ENCODE results near the gene ANXA4.
"Not testable (repeated sequence)": the region's sequence is repeated elsewhere in the genome, so short reads cannot be mapped to it uniquely, and the experiment has no call there.

ANXA4 gene

DNA sequence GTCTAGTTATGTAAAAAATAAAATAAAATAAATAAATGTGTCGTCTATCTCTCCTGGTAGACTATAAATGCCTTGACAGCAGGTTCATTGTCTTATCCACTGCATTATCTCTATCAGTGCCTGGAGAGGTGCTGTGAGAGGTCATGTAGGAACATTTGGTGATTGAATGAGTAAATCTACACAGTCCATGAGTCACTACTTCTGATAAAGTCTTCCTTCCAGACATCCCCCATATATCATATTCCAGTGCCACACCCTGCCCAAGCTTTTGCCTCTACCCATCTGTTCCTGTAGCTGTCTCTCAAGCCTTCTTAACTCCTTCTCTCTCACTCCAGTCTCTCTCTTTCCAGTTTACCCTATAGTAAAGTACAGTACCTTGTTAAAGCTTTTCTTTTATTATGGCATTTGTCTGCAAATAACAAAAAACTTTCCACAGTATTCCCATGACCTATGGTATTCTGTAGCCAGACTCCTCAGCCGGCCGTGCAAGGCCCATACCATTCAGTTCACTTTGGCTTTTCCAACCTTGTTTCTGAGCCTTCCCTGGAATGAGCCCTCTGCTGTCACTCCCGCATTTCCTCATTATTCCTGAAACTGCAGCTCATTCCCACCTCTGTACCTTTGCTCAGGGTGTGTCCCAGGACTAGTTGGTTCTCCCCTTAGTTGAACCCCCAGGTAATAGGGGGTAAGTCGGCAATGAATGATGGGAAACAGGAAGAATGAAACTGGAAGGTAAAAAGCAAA lies 37.5 kb downstream of the ANXA4 start:
- peak; percentile 85 for DNase-seq (ENCODE audit: low spot score)

DNA sequence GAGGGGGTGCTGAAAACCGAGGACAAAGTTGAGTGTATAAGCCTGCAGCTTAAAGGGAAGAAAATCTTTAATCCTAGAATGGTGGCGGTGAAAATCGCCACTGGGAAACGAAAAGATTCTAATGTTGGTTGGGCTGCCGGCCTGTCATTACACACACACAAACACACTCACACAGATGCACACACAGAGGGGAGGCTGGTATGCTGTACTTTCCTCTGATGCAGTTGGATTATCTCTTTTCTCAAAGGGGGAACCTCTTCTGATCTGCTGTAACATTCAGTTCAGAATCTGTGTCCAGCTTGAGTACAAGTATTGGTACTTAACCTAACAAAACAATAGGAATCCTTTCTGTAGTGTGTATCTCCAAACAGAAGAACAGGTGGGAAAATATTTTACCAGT lies 39.0 kb downstream of the ANXA4 start:
- DNase-seq (ENCODE audit: low spot score): no peak

DNA sequence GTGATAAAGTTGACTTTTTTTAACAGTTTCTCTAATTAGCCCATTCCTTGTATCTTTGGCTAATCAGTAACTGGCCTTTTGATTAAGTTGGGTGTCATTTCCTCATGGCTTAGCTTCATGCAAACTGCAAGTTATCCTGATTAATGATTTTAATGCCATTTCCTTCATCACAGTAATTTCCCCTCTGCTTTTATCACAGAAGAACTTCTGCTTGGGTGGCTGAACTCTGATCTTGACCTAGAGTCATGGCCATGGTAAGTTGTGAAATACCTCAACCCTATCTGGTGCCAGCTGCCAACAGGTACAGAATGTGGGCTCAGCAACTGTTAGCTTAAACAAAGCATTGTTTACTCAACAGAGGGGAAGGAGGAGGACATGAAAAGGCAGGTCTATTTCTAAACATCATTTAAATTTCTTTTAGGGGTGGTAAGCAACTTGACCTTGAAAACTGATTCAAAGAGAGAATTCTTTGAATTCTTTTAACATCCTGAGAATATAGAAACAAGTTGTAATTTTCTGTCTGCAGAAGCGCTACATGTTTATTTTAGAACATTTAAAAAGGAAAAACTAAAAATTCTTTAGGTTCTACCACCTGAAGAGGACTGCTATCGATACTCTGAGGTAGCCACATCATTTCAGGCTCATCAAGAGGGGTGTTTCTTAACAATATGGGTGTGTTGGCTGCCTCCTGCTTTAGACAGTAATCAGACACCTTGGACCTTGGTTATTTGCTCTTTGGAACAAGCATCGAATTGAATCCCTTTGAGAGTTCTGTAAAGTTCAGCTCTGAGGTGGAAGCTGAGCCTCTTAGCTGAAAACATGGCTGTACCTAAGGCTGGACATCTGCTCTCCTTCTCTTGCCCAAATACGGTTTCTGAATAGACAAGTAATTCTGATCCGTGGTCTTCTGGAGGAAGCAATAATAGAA lies 39.7 kb downstream of the ANXA4 start:
- DNase-seq (ENCODE audit: low spot score): peak; percentile 75

GRCh38 chr2:69784228-69784627 lies 42.3 kb downstream of the ANXA4 start:
- DNase-seq (ENCODE audit: low spot score): no peak

DNA sequence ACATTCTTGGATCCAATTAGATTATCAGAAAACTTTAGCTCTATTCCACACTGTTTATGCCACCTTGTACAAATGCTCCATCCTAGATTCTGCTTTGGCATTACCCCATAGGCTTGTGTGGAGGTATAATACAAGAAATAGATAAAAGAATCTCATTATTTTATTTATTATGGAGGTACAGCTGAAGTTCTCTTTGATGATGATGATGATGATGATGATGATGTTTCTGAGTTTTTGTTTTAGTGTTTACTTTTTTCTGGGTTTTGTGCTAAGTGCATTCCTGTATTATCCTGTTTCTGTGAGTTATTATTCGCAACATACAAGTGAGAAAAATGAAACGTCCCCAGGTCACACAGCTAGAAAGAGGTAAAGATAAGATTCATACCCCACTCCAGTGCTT lies 43.4 kb downstream of the ANXA4 start:
- no peak for DNase-seq (ENCODE audit: low spot score)

- DNase-seq (ENCODE audit: low spot score): no peak
These were observed 44.2 kb downstream of the ANXA4 start for GRCh38 chr2:69786052-69786560.

DNA sequence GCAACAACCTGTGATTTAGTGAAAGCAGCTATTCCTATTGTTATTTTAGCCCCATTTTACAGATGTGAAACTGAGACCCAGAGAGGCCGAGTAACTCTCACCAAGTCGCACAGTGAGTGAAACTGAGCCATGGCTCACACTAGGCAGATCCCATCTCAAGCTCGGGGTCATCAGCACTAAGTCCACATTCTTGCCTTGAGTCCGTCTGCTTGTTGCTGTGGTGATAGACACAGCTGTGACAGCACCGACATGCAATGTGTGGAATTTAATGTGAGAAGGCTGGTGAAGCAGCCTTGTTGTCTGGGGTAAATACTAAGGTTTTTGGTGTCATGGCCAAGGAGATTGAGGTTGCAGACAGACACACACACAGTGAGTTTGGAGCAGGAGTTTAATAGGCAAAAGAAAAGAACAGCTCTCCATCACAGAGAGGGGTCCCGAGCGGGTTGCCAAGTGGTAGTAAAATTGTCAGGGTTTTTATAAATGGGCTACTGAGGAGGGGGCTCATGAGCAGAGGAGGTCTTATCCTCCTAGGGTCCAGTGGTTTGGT lies 47.3 kb downstream of the ANXA4 start:
- DNase-seq (ENCODE audit: low spot score): no peak

DNA sequence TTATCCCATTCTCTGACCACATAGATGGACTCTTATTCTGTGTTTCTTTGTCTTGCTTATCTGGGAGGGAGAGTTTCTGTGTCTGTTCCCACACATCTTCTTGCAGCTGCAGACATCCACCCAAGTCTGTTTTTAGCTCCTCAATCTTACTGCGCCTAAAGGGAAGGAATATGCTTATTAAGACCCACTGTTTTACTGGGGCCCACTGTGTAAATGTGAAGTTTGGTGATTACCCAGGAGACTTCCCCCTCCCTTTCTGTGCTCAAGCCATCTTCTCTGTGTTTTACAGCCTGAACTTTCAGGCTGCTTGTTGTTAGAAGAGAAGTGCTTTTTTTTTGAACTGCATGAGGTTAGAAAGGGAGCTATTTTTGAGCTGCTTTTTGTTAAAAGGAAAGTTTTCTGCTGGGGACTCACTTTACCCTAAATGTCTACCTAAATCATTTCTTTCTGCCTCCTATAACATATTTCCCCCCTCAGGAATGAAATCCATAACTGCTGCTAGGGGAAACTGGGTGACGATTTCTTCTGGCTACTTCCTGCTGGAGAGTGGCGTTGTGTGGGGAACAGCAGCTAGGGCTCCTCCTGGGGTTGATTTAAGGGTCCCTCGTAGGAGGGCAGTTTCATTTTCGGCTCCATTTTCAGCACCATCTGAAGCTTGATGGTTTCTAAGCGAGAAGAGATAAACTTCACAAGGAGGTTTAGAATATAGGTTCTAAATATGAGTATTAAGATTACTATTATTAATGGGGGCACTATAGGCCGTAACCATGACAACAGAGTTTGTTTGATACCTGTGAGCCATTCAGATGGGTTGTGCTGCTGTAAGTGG lies 48.1 kb downstream of the ANXA4 start:
- DNase-seq (ENCODE audit: low spot score): no peak

DNA sequence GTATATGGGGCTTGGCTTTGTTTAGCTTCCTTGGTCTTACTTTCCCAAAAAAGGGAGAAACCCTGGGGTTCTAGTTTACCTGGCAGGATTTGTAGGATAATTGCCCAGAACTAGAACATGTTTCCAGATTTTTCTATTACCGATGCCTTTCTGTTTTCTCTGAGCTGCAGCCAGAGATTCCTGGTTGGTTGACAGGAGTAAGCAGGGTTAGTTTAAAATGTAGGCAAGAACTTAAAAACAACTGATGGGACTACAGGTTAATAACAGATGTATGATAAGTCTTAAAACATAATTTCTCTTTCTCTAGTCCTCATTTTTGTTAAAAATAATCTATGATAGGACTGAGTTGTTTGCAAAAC lies 48.6 kb downstream of the ANXA4 start:
- no peak for DNase-seq (ENCODE audit: low spot score)

- no peak for DNase-seq (ENCODE audit: low spot score)
These were observed 49.1 kb downstream of the ANXA4 start for GRCh38 chr2:69791045-69791444.

- DNase-seq (ENCODE audit: low spot score): no peak
These were observed 54.2 kb downstream of the ANXA4 start for GRCh38 chr2:69796174-69796573.

- no peak for DNase-seq (ENCODE audit: low spot score)
These were observed 55.3 kb downstream of the ANXA4 start for GRCh38 chr2:69797235-69797634.

GRCh38 chr2:69797836-69798289 lies 55.9 kb downstream of the ANXA4 start:
- no peak for DNase-seq (ENCODE audit: low spot score)

- peak; percentile 43 for DNase-seq (ENCODE audit: low spot score)
These were observed 56.5 kb downstream of the ANXA4 start for GRCh38 chr2:69798290-69798908.

GRCh38 chr2:69798909-69799526 lies 57.1 kb downstream of the ANXA4 start:
- DNase-seq (ENCODE audit: low spot score): peak; percentile 14

GRCh38 chr2:69801745-69802290 lies 59.9 kb downstream of the ANXA4 start:
- no peak for DNase-seq (ENCODE audit: low spot score)

- not testable (repeated sequence) for DNase-seq (ENCODE audit: low spot score)
These were observed 60.9 kb downstream of the ANXA4 start for GRCh38 chr2:69802781-69803367.

DNA sequence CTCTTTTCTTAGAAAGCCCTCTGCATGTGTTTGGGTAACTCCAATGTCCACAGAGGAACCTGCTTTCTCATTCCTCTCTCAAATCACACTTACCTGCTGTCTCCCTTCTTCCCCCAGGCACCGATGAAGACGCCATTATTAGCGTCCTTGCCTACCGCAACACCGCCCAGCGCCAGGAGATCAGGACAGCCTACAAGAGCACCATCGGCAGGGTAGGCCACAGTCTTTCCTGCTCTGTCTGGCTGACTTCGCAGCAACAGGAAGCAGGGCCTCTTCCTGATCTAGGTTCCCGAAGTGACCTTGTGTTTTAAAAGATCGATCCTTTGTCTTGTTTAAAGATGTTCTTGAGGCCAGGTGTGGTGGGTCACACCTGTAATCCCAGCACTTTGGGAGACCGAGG lies 62.5 kb downstream of the ANXA4 start:
- DNase-seq (ENCODE audit: low spot score): no peak

GRCh38 chr2:69805887-69806286 lies 64.0 kb downstream of the ANXA4 start:
- DNase-seq (ENCODE audit: low spot score): no peak
